Naive B cell (primary cell): ENCODE measurements around the gene PANK4. TPM values are rescaled to one million over a fixed set of nuclear protein-coding genes. Genes with fewer than 3 reads are reported as not detected.

Source experiments
- ATAC-seq, 2 donors: fragments of 150-1000 bp; cut with Tn5 transposase; 2 replicates each; pipeline ENCODE4 v1.10.0; 2021; ENCODE audit warnings: low read depth in 2 of 2, mild to moderate bottlenecking in 2 of 2, moderate library complexity in 2 of 2
- DNase-seq: peaks from one replicate; pipeline ENCODE4 v3.0.0; 2022
- H3K27ac Mint-ChIP-seq, 6 donors: one replicate each; pipeline ENCODE4 v1.8.0; 2020 to 2022; ENCODE audit warnings: mild to moderate bottlenecking in 6 of 6, mixed read lengths in 6 of 6, moderate library complexity in 5 of 6, inconsistent platforms in 2 of 6
- H3K27me3 Mint-ChIP-seq, 3 donors: one replicate each; pipeline ENCODE4 v1.8.0; 2021 to 2022; ENCODE audit warnings: mixed read lengths in 3 of 3, mild to moderate bottlenecking in 1 of 3
- H3K36me3 Mint-ChIP-seq, 2 donors: one replicate each; pipeline ENCODE4 v1.8.0; 2020 to 2022; ENCODE audit warnings: mixed read lengths in 2 of 2, inconsistent platforms in 1 of 2, mild to moderate bottlenecking in 1 of 2
- H3K4me1 Mint-ChIP-seq, 3 donors: one replicate each; pipeline ENCODE4 v1.8.0; 2020 to 2022; ENCODE audit warnings: mixed read lengths in 3 of 3, inconsistent platforms in 1 of 3, mild to moderate bottlenecking in 1 of 3, moderate library complexity in 1 of 3
- H3K4me3 Mint-ChIP-seq, 8 donors: one replicate each; pipeline ENCODE4 v1.8.0; 2020 to 2022; ENCODE audit warnings: mild to moderate bottlenecking in 8 of 8, mixed read lengths in 8 of 8, moderate library complexity in 8 of 8, inconsistent platforms in 2 of 8
- H3K9me3 Mint-ChIP-seq, 7 donors: one replicate each; pipeline ENCODE4 v1.8.0; 2020 to 2022; ENCODE audit warnings: mixed read lengths in 7 of 7, mild to moderate bottlenecking in 5 of 7, inconsistent platforms in 2 of 7, moderate library complexity in 1 of 7
- polyA plus RNA-seq, 6 donors: library from polyadenylated mRNA; unstranded; fragments of 300-500 nt; fragmentation: Illumina TruSeq; gene quantifications; one replicate each; pipeline ENCODE4 v1.2.3, GENCODE V29; 2021; ENCODE audit warnings: low read depth in 6 of 6

Gene PANK4
- polyA plus RNA-seq, 6 donors from 2014 or later = 8.6 to 22.2 (median 9.9) TPM

- H3K9me3 Mint-ChIP-seq = no peaks in the 10 kb centered on the region
- H3K36me3 Mint-ChIP-seq = no peaks in the 10 kb centered on the region
- H3K4me1 Mint-ChIP-seq = peaks cover 15 to 39% (median 29%) of the 10 kb centered on the region in 3 donors
- H3K27me3 Mint-ChIP-seq = peaks cover 0 to 5% (median 0%) of the 10 kb centered on the region in 3 donors
- ATAC-seq (peak; percentile 33 to 35), DNase-seq (peak; percentile 73)
- peak overlapping the region; percentile 83 to 97 (median 92) for H3K4me3 Mint-ChIP-seq
- H3K27ac Mint-ChIP-seq = peak overlapping the region; percentile 95 to 99 (median 98)
These were observed 20.3 kb upstream of the PANK4 start for GRCh38 chr1:2546515-2547209.

- H3K4me1 Mint-ChIP-seq = peaks cover 11 to 34% (median 27%) of the 10 kb centered on the region in 3 donors
- DNase-seq = peak; percentile 88
- peak overlapping the region; percentile 83 to 97 (median 92) for H3K4me3 Mint-ChIP-seq
- H3K27ac Mint-ChIP-seq = peak overlapping the region in 5 of 6 donors; percentile 95 to 99 (median 99)
- no peaks in the 10 kb centered on the region for H3K9me3 Mint-ChIP-seq
- H3K36me3 Mint-ChIP-seq = no peaks in the 10 kb centered on the region
- peaks cover 0 to 5% (median 0%) of the 10 kb centered on the region in 3 donors for H3K27me3 Mint-ChIP-seq
- peak; percentile 49 to 58 for ATAC-seq
These were observed 19.5 kb upstream of the PANK4 start for GRCh38 chr1:2545754-2546514.

- DNase-seq = no peak
- peaks cover 0 to 5% (median 0%) of the 10 kb centered on the region in 3 donors for H3K27me3 Mint-ChIP-seq
- peak overlapping the region in 3 of 8 donors; percentile 35 to 90 (median 87) for H3K4me3 Mint-ChIP-seq
- no peaks in the 10 kb centered on the region for H3K36me3 Mint-ChIP-seq
- H3K9me3 Mint-ChIP-seq = no peaks in the 10 kb centered on the region
- peak overlapping the region in 2 of 6 donors; percentile 34 to 97 for H3K27ac Mint-ChIP-seq
- no peak for ATAC-seq
- peaks cover 9 to 26% (median 23%) of the 10 kb centered on the region in 3 donors for H3K4me1 Mint-ChIP-seq
These were observed 18.7 kb upstream of the PANK4 start for GRCh38 chr1:2544875-2545640.

GRCh38 chr1:2544093-2544874 lies 17.9 kb upstream of the PANK4 start:
- H3K4me3 Mint-ChIP-seq = no peak overlapping the region
- H3K36me3 Mint-ChIP-seq = no peaks in the 10 kb centered on the region
- H3K9me3 Mint-ChIP-seq = no peaks in the 10 kb centered on the region
- no peak for ATAC-seq
- peaks cover 5 to 20% (median 18%) of the 10 kb centered on the region in 3 donors for H3K4me1 Mint-ChIP-seq
- no peak for DNase-seq
- peaks cover 0 to 5% (median 0%) of the 10 kb centered on the region in 3 donors for H3K27me3 Mint-ChIP-seq
- peak overlapping the region in 1 of 6 donors; percentile 34 for H3K27ac Mint-ChIP-seq

GRCh38 chr1:2543543-2544092 lies 17.2 kb upstream of the PANK4 start:
- peaks cover 5 to 13% (median 13%) of the 10 kb centered on the region in 3 donors for H3K4me1 Mint-ChIP-seq
- H3K9me3 Mint-ChIP-seq = no peaks in the 10 kb centered on the region
- no peak for ATAC-seq
- peaks cover 0 to 7% (median 0%) of the 10 kb centered on the region in 3 donors for H3K27me3 Mint-ChIP-seq
- no peak overlapping the region for H3K27ac Mint-ChIP-seq
- H3K36me3 Mint-ChIP-seq = no peaks in the 10 kb centered on the region
- no peak for DNase-seq
- H3K4me3 Mint-ChIP-seq = no peak overlapping the region

GRCh38 chr1:2542246-2542915 lies 16.0 kb upstream of the PANK4 start:
- no peaks in the 10 kb centered on the region for H3K9me3 Mint-ChIP-seq
- H3K4me1 Mint-ChIP-seq = peaks cover 2 to 5% (median 3%) of the 10 kb centered on the region in 3 donors
- H3K27ac Mint-ChIP-seq = peak overlapping the region in 1 of 6 donors; percentile 63
- H3K27me3 Mint-ChIP-seq = peaks cover 0 to 10% (median 0%) of the 10 kb centered on the region in 3 donors
- no peak for DNase-seq
- H3K4me3 Mint-ChIP-seq = no peak overlapping the region
- no peak for ATAC-seq
- no peaks in the 10 kb centered on the region for H3K36me3 Mint-ChIP-seq

GRCh38 chr1:2541619-2542245 lies 15.3 kb upstream of the PANK4 start:
- DNase-seq = no peak
- H3K9me3 Mint-ChIP-seq = no peaks in the 10 kb centered on the region
- no peak overlapping the region for H3K27ac Mint-ChIP-seq

GRCh38 chr1:2540816-2541492 lies 14.6 kb upstream of the PANK4 start:
- Mint-ChIP-seq H3K36me3 (no peaks in the 10 kb centered on the region), H3K9me3 (no peaks in the 10 kb centered on the region), H3K27me3 (peaks cover 8 to 15% (median 9%) of the 10 kb centered on the region in 3 donors), H3K4me1 (peaks cover 0 to 2% (median 0%) of the 10 kb centered on the region in 3 donors), H3K4me3 (no peak overlapping the region), H3K27ac (no peak overlapping the region)
- no peak for DNase-seq
- ATAC-seq = no peak

More at GRCh38 chr1:2541619-2542245, 15.3 kb upstream of the PANK4 start:
- Mint-ChIP-seq H3K4me1 (peaks cover 0 to 1% (median 0%) of the 10 kb centered on the region in 3 donors), H3K4me3 (peak overlapping the region in 1 of 8 donors; percentile 10), H3K36me3 (no peaks in the 10 kb centered on the region), H3K27me3 (peaks cover 1 to 10% (median 4%) of the 10 kb centered on the region in 3 donors)
- ATAC-seq = no peak

- H3K9me3 Mint-ChIP-seq = no peaks in the 10 kb centered on the region
- H3K4me1 Mint-ChIP-seq = peaks cover 0 to 2% (median 0%) of the 10 kb centered on the region in 3 donors
- ATAC-seq (peak; percentile 63 to 66), DNase-seq (no peak)
- peaks cover 8 to 28% (median 11%) of the 10 kb centered on the region in 3 donors for H3K27me3 Mint-ChIP-seq
- H3K27ac Mint-ChIP-seq = no peak overlapping the region
- H3K36me3 Mint-ChIP-seq = no peaks in the 10 kb centered on the region
- H3K4me3 Mint-ChIP-seq = no peak overlapping the region
These were observed 13.0 kb upstream of the PANK4 start for GRCh38 chr1:2539312-2539907.

- DNase-seq (no peak), ATAC-seq (no peak)
- Mint-ChIP-seq H3K27ac (peak overlapping the region in 1 of 6 donors; percentile 41), H3K4me1 (peaks cover 0 to 2% (median 0%) of the 10 kb centered on the region in 3 donors), H3K27me3 (peaks cover 11 to 28% (median 11%) of the 10 kb centered on the region in 3 donors), H3K4me3 (no peak overlapping the region), H3K36me3 (no peaks in the 10 kb centered on the region), H3K9me3 (no peaks in the 10 kb centered on the region)
These were observed 12.5 kb upstream of the PANK4 start for GRCh38 chr1:2538872-2539271.

- Mint-ChIP-seq H3K27me3 (peaks cover 13 to 30% (median 16%) of the 10 kb centered on the region in 3 donors), H3K36me3 (no peaks in the 10 kb centered on the region), H3K4me1 (peaks cover 0 to 2% (median 0%) of the 10 kb centered on the region in 3 donors), H3K27ac (no peak overlapping the region), H3K9me3 (no peaks in the 10 kb centered on the region), H3K4me3 (no peak overlapping the region)
- ATAC-seq (no peak), DNase-seq (no peak)
These were observed 12.0 kb upstream of the PANK4 start for GRCh38 chr1:2538376-2538775.
